SU-DHL-6 (cell line): Measurements from ENCODE around the gene TRA2B.
"Not testable (repeated sequence)": the region's sequence is repeated elsewhere in the genome, so short reads cannot be mapped to it uniquely, and the experiment has no call there.

Experiments used
- H2AFZ ChIP-seq: fragments of 200-600 bp; sonication (generic); 2 replicates; pipeline ENCODE4 v1.6.1; 2014; ENCODE audit warnings: low read depth, mild to moderate bottlenecking, moderate library complexity, mixed read lengths, antibody characterized with exemption, low read length; ENCODE audit not compliant: severe bottlenecking
- H3F3A ChIP-seq: fragments of 200-600 bp; shearing (Covaris generic); 2 replicates; pipeline ENCODE4 v1.6.0; 2016; ENCODE audit warnings: antibody characterized with exemption, mild to moderate bottlenecking; ENCODE audit not compliant: insufficient read depth
- H3K27ac ChIP-seq: fragments of 200-600 bp; sonication (generic); 2 replicates; pipeline ENCODE4 v1.5.1; 2016; ENCODE audit warnings: low read depth, mild to moderate bottlenecking, low read length, moderate library complexity, mixed read lengths
- H3K27me3 ChIP-seq: fragments of 200-600 bp; sonication (generic), shearing (Covaris generic); 2 replicates; pipeline ENCODE4 v1.6.0; 2014; ENCODE audit warnings: mild to moderate bottlenecking, low read length
- H3K36me3 ChIP-seq: fragments of 200-600 bp; sonication (generic); 2 replicates; pipeline ENCODE4 v1.6.1; 2014; ENCODE audit warnings: mild to moderate bottlenecking, low read length, mixed read lengths
- H3K4me2 ChIP-seq: fragments of 300-600, 200-600 bp; shearing (Covaris generic), sonication (generic); 2 replicates; pipeline ENCODE4 v1.6.0; 2014; ENCODE audit warnings: low read length, low read depth, mild to moderate bottlenecking; ENCODE audit not compliant: poor library complexity, severe bottlenecking
- H3K4me3 ChIP-seq: fragments of 200-600 bp; sonication (generic); 2 replicates; pipeline ENCODE4 v1.5.1; 2014; ENCODE audit warnings: antibody characterized with exemption, low read length, mild to moderate bottlenecking, mixed read lengths; ENCODE audit not compliant: insufficient read depth, poor library complexity, severe bottlenecking
- H3K79me2 ChIP-seq: fragments of 200-600 bp; sonication (generic); 2 replicates; pipeline ENCODE4 v1.6.1; 2014; ENCODE audit warnings: mild to moderate bottlenecking, low read length, moderate library complexity; ENCODE audit not compliant: insufficient read depth
- H3K9ac ChIP-seq: fragments of 200-600 bp; sonication (generic); 2 replicates; pipeline ENCODE4 v1.7.0; 2014; ENCODE audit warnings: mild to moderate bottlenecking, low read length
- H3K9me2 ChIP-seq: fragments of 200-600 bp; sonication (generic); replicated peaks from 2 replicates; pipeline ENCODE4 v1.6.1; 2014; ENCODE audit warnings: low read length; ENCODE audit not compliant: insufficient read depth
- H3K9me3 ChIP-seq: fragments of 200-600 bp; sonication (generic); 2 replicates; pipeline ENCODE4 v1.6.1; 2014; ENCODE audit warnings: low read length, mixed read lengths; ENCODE audit not compliant: insufficient read depth
- H4K20me1 ChIP-seq: fragments of 200-600 bp; sonication (generic); 2 replicates; pipeline ENCODE4 v1.6.1; 2014; ENCODE audit warnings: low read depth, mild to moderate bottlenecking, antibody characterized with exemption, low read length, moderate library complexity, mixed read lengths
- EZH2phosphoT487 ChIP-seq: fragments of 200-600 bp; sonication (generic), shearing (Covaris generic); conservative IDR thresholded peaks from 2 replicates; pipeline ENCODE4 v1.6.1; 2018; ENCODE audit warnings: mild to moderate bottlenecking, antibody characterized with exemption, low read length, moderate library complexity, mixed read lengths
- TF ChIP-seq, protein P1 (sequence below): fragments of 200-600 bp; sonication (generic); IDR thresholded peaks from one replicate; pipeline ENCODE4 v1.5.1; 2017; ENCODE audit warnings: antibody characterized with exemption, mild to moderate bottlenecking, low read length, moderate library complexity; ENCODE audit not compliant: insufficient read depth, poor library complexity, severe bottlenecking

TRA2B gene

GRCh38 chr3:185912512-185912911, 25.3 kb downstream of the TRA2B start:
- Histone ChIP-seq H3K27me3 (no peaks in the 10 kb centered on the region), H3K79me2 (no peaks in the 10 kb centered on the region)

DNA sequence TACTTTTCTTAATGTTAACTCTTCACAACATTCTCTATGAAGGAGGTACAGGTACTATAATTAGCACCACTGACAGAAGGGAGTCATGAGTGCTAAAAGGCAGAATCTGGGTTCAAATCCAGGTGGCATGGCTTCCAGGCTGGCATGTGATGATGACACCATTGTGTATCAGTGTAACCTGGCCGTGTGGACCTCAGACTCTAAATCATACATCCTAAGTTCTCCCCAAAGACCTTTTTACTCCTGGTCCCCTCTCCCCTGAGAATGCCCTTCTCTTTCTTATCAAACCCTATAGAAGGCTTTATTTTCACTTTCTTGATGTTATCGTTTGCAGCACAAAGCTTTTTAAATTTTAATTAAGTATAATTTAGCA, 26.8 kb downstream of the TRA2B start:
- H3K9me3 ChIP-seq, H3K9me2 ChIP-seq, H3K9ac ChIP-seq, H3K79me2 ChIP-seq, H3K27me3 ChIP-seq, H3K27ac ChIP-seq, H3K4me3 ChIP-seq, H2AFZ ChIP-seq, H3K4me2 ChIP-seq: not testable (repeated sequence)
- peaks cover 17% of the 10 kb centered on the region for H4K20me1 ChIP-seq
- H3F3A ChIP-seq = peaks cover 58% of the 10 kb centered on the region
- peaks cover 11% of the 10 kb centered on the region for H3K36me3 ChIP-seq

More at GRCh38 chr3:185912512-185912911, 25.3 kb downstream of the TRA2B start:
- Histone ChIP-seq H3F3A (peaks cover 73% of the 10 kb centered on the region), H2AFZ (no peak overlapping the region), H4K20me1 (peaks cover 31% of the 10 kb centered on the region), H3K4me3 (no peak overlapping the region), H3K9me3 (no peaks in the 10 kb centered on the region), H3K4me2 (no peak overlapping the region), H3K36me3 (peaks cover 25% of the 10 kb centered on the region), H3K9ac (no peak overlapping the region), H3K9me2 (no peaks in the 10 kb centered on the region), H3K27ac (no peak overlapping the region)
- no peak for TF ChIP-seq EZH2phosphoT487
- TF ChIP-seq, protein P1, sequence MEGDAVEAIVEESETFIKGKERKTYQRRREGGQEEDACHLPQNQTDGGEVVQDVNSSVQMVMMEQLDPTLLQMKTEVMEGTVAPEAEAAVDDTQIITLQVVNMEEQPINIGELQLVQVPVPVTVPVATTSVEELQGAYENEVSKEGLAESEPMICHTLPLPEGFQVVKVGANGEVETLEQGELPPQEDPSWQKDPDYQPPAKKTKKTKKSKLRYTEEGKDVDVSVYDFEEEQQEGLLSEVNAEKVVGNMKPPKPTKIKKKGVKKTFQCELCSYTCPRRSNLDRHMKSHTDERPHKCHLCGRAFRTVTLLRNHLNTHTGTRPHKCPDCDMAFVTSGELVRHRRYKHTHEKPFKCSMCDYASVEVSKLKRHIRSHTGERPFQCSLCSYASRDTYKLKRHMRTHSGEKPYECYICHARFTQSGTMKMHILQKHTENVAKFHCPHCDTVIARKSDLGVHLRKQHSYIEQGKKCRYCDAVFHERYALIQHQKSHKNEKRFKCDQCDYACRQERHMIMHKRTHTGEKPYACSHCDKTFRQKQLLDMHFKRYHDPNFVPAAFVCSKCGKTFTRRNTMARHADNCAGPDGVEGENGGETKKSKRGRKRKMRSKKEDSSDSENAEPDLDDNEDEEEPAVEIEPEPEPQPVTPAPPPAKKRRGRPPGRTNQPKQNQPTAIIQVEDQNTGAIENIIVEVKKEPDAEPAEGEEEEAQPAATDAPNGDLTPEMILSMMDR = no peak

GRCh38 chr3:185910322-185911075, 27.3 kb downstream of the TRA2B start:
- H3K9me2 ChIP-seq, H3K27ac ChIP-seq, H3K4me3 ChIP-seq, H3K79me2 ChIP-seq, H2AFZ ChIP-seq, H3K9me3 ChIP-seq, H3K9ac ChIP-seq, H3K4me2 ChIP-seq, H3K36me3 ChIP-seq, H3K27me3 ChIP-seq: not testable (repeated sequence)
- peaks cover 12% of the 10 kb centered on the region for H4K20me1 ChIP-seq
- peaks cover 52% of the 10 kb centered on the region for H3F3A ChIP-seq

DNA sequence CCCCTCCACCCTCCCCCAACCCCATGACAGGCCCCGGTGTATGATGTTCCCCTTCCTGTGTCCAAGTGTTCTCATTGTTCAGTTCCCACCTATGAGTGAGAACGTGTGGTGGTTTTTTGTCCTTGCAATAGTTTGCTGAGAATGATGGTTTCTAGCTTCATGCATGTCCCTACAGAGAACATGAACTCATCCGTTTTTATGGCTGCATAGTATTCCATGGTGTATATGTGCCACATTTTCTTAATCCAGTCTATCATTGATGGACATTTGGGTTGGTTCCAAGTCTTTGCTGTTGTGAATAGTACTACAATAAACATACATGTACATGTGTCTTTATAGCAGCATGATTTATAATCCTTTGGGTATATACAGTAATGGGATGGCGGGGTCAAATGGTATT, 27.9 kb downstream of the TRA2B start:
- H3K4me2 ChIP-seq, H2AFZ ChIP-seq, H3K9ac ChIP-seq, H3K79me2 ChIP-seq, H3K36me3 ChIP-seq, H4K20me1 ChIP-seq, H3K27ac ChIP-seq, H3K9me3 ChIP-seq, H3K27me3 ChIP-seq, H3K9me2 ChIP-seq, H3K4me3 ChIP-seq: not testable (repeated sequence)
- H3F3A ChIP-seq = peaks cover 47% of the 10 kb centered on the region

DNA sequence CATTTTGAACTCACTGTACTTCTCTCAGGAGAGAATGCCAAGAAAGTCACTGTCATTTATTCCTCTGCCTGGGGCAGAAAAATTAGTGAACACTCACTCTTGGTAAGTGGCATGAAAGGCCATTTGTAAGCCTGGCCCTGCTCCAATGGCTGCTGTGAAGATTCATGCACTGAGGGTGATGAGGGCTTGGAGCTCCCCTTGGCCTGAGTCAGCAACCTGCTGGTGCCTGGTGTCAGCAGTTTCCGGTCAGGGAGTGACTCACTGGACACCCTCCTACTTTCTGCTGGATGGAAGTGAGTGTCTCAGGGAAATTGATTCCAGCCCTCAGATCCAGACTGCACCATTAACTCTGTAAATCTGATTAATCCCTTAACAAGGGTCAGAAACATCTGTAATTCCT, 37.6 kb downstream of the TRA2B start:
- Histone ChIP-seq H3K36me3 (no peaks in the 10 kb centered on the region), H2AFZ (no peak overlapping the region), H4K20me1 (no peaks in the 10 kb centered on the region), H3K4me3 (no peak overlapping the region), H3K27me3 (no peaks in the 10 kb centered on the region), H3K79me2 (no peaks in the 10 kb centered on the region), H3F3A (no peaks in the 10 kb centered on the region), H3K27ac (no peak overlapping the region), H3K9ac (no peak overlapping the region), H3K9me2 (no peaks in the 10 kb centered on the region), H3K9me3 (no peaks in the 10 kb centered on the region), H3K4me2 (no peak overlapping the region)
- TF ChIP-seq EZH2phosphoT487 = no peak
- TF ChIP-seq, protein P1 = no peak
